Keratinocyte (primary cell): Measurements from ENCODE around the gene KXD1. TPM values are rescaled to one million over a fixed set of nuclear protein-coding genes. Genes with fewer than 3 reads are reported as not detected.
"Not testable (repeated sequence)": the region's sequence is repeated elsewhere in the genome, so short reads cannot be mapped to it uniquely, and the experiment has no call there.

Experiments
- DNase-seq: peaks from one replicate; pipeline ENCODE4 v3.0.0-alpha.2; 2011; ENCODE audit warnings: low read depth, missing footprints, low spot score
- FAIRE-seq: peaks from 2 replicates; lab custom pipeline; 2011; peaks lifted over from hg19 to GRCh38; lab: Jason Lieb, UNC
- H2AFZ ChIP-seq: 2 replicates; pipeline ENCODE4 v1.6.0; 2012; ENCODE audit warnings: low read length, control low read depth, inconsistent platforms; ENCODE audit not compliant: control insufficient read depth
- H3K27ac ChIP-seq: 2 replicates; pipeline ENCODE4 v1.5.1; 2011; ENCODE audit warnings: low read length; ENCODE audit not compliant: control insufficient read depth, insufficient read depth
- H3K27me3 ChIP-seq: 3 replicates; pipeline ENCODE4 v1.6.0; 2011; ENCODE audit warnings: low read length; ENCODE audit not compliant: control insufficient read depth, insufficient read depth; ENCODE audit errors: extremely low read depth
- H3K36me3 ChIP-seq, 2 experiments: 2 replicates in 1 of 2; 3 replicates in 1 of 2; pipeline ENCODE4 v1.5.1; 2011; ENCODE audit warnings: low read length in 2 of 2, mild to moderate bottlenecking in 1 of 2; ENCODE audit not compliant: control insufficient read depth in 2 of 2, insufficient read depth in 2 of 2; ENCODE audit errors: extremely low read depth in 1 of 2
- H3K4me1 ChIP-seq: 3 replicates; pipeline ENCODE4 v1.5.1; 2011; ENCODE audit warnings: low read length; ENCODE audit not compliant: control insufficient read depth, insufficient read depth; ENCODE audit errors: extremely low read depth
- H3K4me2 ChIP-seq: 3 replicates; pipeline ENCODE4 v1.6.0; 2011; ENCODE audit warnings: low read depth, low read length; ENCODE audit not compliant: control insufficient read depth, insufficient read depth; ENCODE audit errors: extremely low read depth
- H3K4me3 ChIP-seq, 3 experiments: fragments of 200-600 bp in 1 of 3; sonication (generic) in 1 of 3; 2 replicates in 2 of 3; 3 replicates in 1 of 3; pipeline ENCODE4 v1.5.1; 2011 to 2016; ENCODE audit warnings: low read length in 3 of 3, mild to moderate bottlenecking in 3 of 3, control low read depth in 2 of 3, inconsistent platforms in 1 of 3, low read depth in 1 of 3, mixed read lengths in 1 of 3, mixed run types in 1 of 3, moderate library complexity in 1 of 3; ENCODE audit not compliant: control insufficient read depth in 2 of 3, insufficient read depth in 2 of 3; ENCODE audit errors: extremely low read depth in 1 of 3
- H3K79me2 ChIP-seq: 2 replicates; pipeline ENCODE4 v1.6.0; 2012; ENCODE audit warnings: low read length; ENCODE audit not compliant: control insufficient read depth, insufficient read depth
- H3K9ac ChIP-seq: 3 replicates; pipeline ENCODE4 v1.6.0; 2011; ENCODE audit warnings: low read length; ENCODE audit not compliant: control insufficient read depth, insufficient read depth; ENCODE audit errors: extremely low read depth
- H3K9me1 ChIP-seq: 3 replicates; pipeline ENCODE4 v1.6.0; 2011; ENCODE audit warnings: low read length; ENCODE audit not compliant: control insufficient read depth, insufficient read depth; ENCODE audit errors: extremely low read depth
- H3K9me3 ChIP-seq: 2 replicates; pipeline ENCODE4 v1.5.1; 2012; ENCODE audit warnings: low read depth, low read length; ENCODE audit not compliant: control insufficient read depth
- H4K20me1 ChIP-seq: 3 replicates; pipeline ENCODE4 v1.6.0; 2011; ENCODE audit warnings: low read length; ENCODE audit not compliant: control insufficient read depth, insufficient read depth; ENCODE audit errors: extremely low read depth
- CTCF ChIP-seq, 3 experiments: IDR thresholded peaks in 1 of 3; conservative IDR thresholded peaks in 1 of 3; optimal IDR thresholded peaks in 1 of 3; 2 replicates in 2 of 3; 3 replicates in 1 of 3; pipeline versions ENCODE3 to v1.5.1; 2011; ENCODE audit warnings: low read length in 3 of 3, mild to moderate bottlenecking in 3 of 3, moderate library complexity in 2 of 3, control low read depth in 1 of 3, inconsistent platforms in 1 of 3; ENCODE audit not compliant: insufficient read depth in 2 of 3; ENCODE audit errors: extremely low read depth in 1 of 3
- EZH2 ChIP-seq: IDR thresholded peaks from one replicate; pipeline ENCODE4 v1.6.1; 2012; ENCODE audit warnings: inconsistent platforms, mild to moderate bottlenecking, low read length, moderate library complexity
- dilution Hi-C: fragments of 300-500 bp; cut with MboI; formaldehyde crosslinking; loops from one replicate; pipeline ENCODE4 v1.7.0; 2020; ENCODE audit warnings: low sequenced_read_pairs; ENCODE audit not compliant: extremely low pct_ligation_motif_present
- polyA plus RNA-seq, 5 experiments: library from polyadenylated mRNA; depleted of rRNA in 3 of 5; stranded (reverse) in 3 of 5; stranded (forward) in 1 of 5; unstranded in 1 of 5; fragments of >200 nt; gene quantifications; 1 replicate in 1 of 5; 2 replicates in 3 of 5; 3 replicates in 1 of 5; pipeline versions ENCODE4 v1.2.1 to v1.2.3, GENCODE V29; 2011 to 2012; ENCODE audit warnings: missing spikeins in 2 of 5, low read depth in 1 of 5, low replicate concordance in 1 of 5

The KXD1 gene
- polyA plus RNA-seq, 1 donor (not counting 4 experiments of a cell fraction or from before 2014, with no cell fraction given), result 94.6 TPM

DNA sequence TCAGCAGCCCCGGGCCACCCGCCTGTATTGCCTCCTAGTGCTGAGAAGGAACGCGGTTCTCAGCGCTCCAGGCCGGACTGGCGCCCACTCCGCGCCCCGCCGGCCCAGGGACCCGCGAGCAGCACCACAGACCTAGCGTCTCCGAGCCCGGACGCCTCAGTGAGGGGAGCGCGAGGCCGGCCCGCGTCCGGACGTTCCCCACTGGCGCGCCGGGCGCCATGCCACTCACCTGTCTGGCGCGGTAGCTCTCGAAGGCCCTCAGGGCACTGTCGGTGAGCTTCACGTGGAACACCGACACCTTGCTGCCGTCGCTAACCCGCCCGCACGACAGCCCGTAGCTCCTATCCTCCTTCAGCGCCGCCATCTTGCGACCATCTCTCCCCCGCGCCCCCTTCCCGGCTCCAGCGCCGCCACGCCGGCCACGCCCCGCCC lies 36.0 kb upstream of the KXD1 start, which contains the start of gene ELL:
ELL (minus strand) TSS at position 379 of the 432 bp plus-strand sequence; CDS start at position 364, 15 bp downstream.
- no peak for FAIRE-seq
- no peaks in the 10 kb centered on the region for H3K9me1 ChIP-seq
- H2AFZ ChIP-seq, result peak within 1 kb of the TSS; percentile 78
- TF ChIP-seq EZH2, result no peak
- no peak for TF ChIP-seq CTCF (optimal IDR thresholded peaks at IDR 0.05 in 1 of 3, IDR thresholded peaks at IDR 0.05 in 1 of 3, conservative IDR thresholded peaks at IDR 0.05 in 1 of 3; ENCODE audit: extremely low read depth in 1 of 3, insufficient read depth in 2 of 3, low read length in 3 of 3)
- no peaks in the 10 kb centered on the region for H3K27me3 ChIP-seq
- dilution Hi-C loops, result no loop called here
- no peaks in the 10 kb centered on the region for H3K9me3 ChIP-seq
- H3K4me3 ChIP-seq, result peak within 1 kb of the TSS; percentile 86 to 100 (median 99)
- peaks cover 24% of the 10 kb centered on the region for H3K4me1 ChIP-seq
- peak within 1 kb of the TSS; percentile 100 for H3K4me2 ChIP-seq
- peak within 1 kb of the TSS; percentile 94 for H3K27ac ChIP-seq
- no peak for DNase-seq
- H3K36me3 ChIP-seq, result peaks cover 3% of the 10 kb centered on the region in 2 experiments
- peak within 1 kb of the TSS; percentile 96 for H3K9ac ChIP-seq
- H4K20me1 ChIP-seq, result peaks cover 2% of the 10 kb centered on the region
- H3K79me2 ChIP-seq, result peaks cover 50% of the 10 kb centered on the region

- Histone ChIP-seq H3K9me1 (no peaks in the 10 kb centered on the region), H3K27ac (peak overlapping the region; percentile 81), H3K9ac (peak overlapping the region; percentile 96), H3K27me3 (no peaks in the 10 kb centered on the region), H4K20me1 (peaks cover 2% of the 10 kb centered on the region), H2AFZ (peak overlapping the region; percentile 51), H3K9me3 (no peaks in the 10 kb centered on the region), H3K79me2 (peaks cover 44% of the 10 kb centered on the region), H3K4me2 (peak overlapping the region; percentile 66), H3K36me3 (peaks cover 0 to 3% of the 10 kb centered on the region in 2 experiments), H3K4me1 (peaks cover 30% of the 10 kb centered on the region), H3K4me3 (peak overlapping the region in 2 of 3 experiments; percentile 86 to 100)
- TF ChIP-seq CTCF (optimal IDR thresholded peaks at IDR 0.05 in 1 of 3, IDR thresholded peaks at IDR 0.05 in 1 of 3, conservative IDR thresholded peaks at IDR 0.05 in 1 of 3; ENCODE audit: extremely low read depth in 1 of 3, insufficient read depth in 2 of 3, low read length in 3 of 3), result peak in 1 of 3 experiments; percentile 20
- no peak for TF ChIP-seq EZH2
- peak; percentile 99 for DNase-seq
- FAIRE-seq, result peak; percentile 79
- dilution Hi-C loops, result no loop called here
Observed at GRCh38 chr19:18522124-18522861, 35.4 kb upstream of the KXD1 start.

DNA sequence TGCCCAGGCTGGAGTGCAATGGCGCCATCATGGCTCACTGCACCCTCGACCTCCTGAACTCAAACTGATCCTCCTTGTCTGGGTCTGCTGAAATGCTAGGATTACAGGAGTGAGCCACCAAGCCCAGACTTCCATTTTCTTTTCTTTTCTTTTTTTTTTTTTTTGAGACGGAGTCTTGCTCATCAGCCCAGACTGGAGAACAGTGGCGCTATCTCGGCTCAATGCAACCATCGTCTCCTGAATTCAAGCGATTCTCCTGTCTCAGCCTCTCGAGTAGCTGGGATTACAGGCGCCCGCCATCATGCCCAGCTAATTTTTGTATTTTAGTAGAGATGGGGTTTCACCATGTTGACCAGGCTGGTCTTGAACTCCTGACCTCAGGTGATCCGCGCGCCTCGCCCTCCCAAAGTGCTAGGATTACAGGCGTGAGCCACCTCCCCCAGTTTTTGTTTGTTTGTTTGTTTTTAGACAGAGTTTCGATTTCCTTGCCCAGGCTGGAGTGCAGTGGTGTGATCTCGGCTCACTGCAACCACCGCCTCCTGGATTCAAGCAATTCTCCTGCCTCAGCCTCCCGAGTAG lies 34.7 kb upstream of the KXD1 start:
- H3K27ac ChIP-seq, result peak overlapping the region; percentile 81

More for the DNA sequence above, 34.7 kb upstream of the KXD1 start:
- FAIRE-seq, dilution Hi-C loops, H3K27me3 ChIP-seq, H3K9me3 ChIP-seq, H3K4me3 ChIP-seq, DNase-seq, H3K36me3 ChIP-seq, H4K20me1 ChIP-seq, H3K9me1 ChIP-seq: not testable (repeated sequence)
- Histone ChIP-seq H3K4me1 (peaks cover 34% of the 10 kb centered on the region), H3K9ac (peak overlapping the region; percentile 58), H2AFZ (peak overlapping the region; percentile 51), H3K4me2 (peak overlapping the region; percentile 66), H3K79me2 (peaks cover 38% of the 10 kb centered on the region)
